Activated naive CD8-positive, alpha-beta T cell treated with anti-CD3 and anti-CD28 coated beads for 36 hours (primary cell): ENCODE results near the gene LFNG. TPM values are rescaled to one million over a fixed set of nuclear protein-coding genes. Genes with fewer than 3 reads are reported as not detected.

Experiments used
- DNase-seq: peaks from one replicate; pipeline ENCODE4 v3.0.0; 2021
- H3K27ac Mint-ChIP-seq: one replicate; pipeline ENCODE4 v1.8.0; 2022; ENCODE audit warnings: mild to moderate bottlenecking, moderate library complexity, mixed read lengths
- H3K27me3 Mint-ChIP-seq: one replicate; pipeline ENCODE4 v1.8.0; 2022; ENCODE audit warnings: mild to moderate bottlenecking, mixed read lengths
- H3K36me3 Mint-ChIP-seq: one replicate; pipeline ENCODE4 v1.8.0; 2021; ENCODE audit warnings: mild to moderate bottlenecking, mixed read lengths
- H3K4me1 Mint-ChIP-seq: one replicate; pipeline ENCODE4 v1.8.0; 2021; ENCODE audit warnings: mixed read lengths
- H3K4me3 Mint-ChIP-seq: one replicate; pipeline ENCODE4 v1.8.0; 2022; ENCODE audit warnings: mild to moderate bottlenecking, moderate library complexity, mixed read lengths
- H3K9me3 Mint-ChIP-seq: one replicate; pipeline ENCODE4 v1.8.0; 2022; ENCODE audit warnings: mixed read lengths
- total RNA-seq, 2 experiments: library from RNA; stranded (reverse); gene quantifications; one replicate each; pipeline ENCODE4 v1.2.3, GENCODE V29; 2021

LFNG gene
- total RNA-seq, 2 experiments from 2014 or later: 21.0 to 25.8 TPM

- H3K27me3 Mint-ChIP-seq: no peaks in the 10 kb centered on the region
- no peaks in the 10 kb centered on the region for H3K36me3 Mint-ChIP-seq
- H3K9me3 Mint-ChIP-seq: no peaks in the 10 kb centered on the region
- no peak for DNase-seq
- no peak overlapping the region for H3K4me3 Mint-ChIP-seq
- peaks cover 6% of the 10 kb centered on the region for H3K4me1 Mint-ChIP-seq
- H3K27ac Mint-ChIP-seq: no peak overlapping the region
Measured at GRCh38 chr7:2568521-2569223, 49.1 kb downstream of the LFNG start.

- Mint-ChIP-seq H3K4me3 (no peak overlapping the region), H3K36me3 (no peaks in the 10 kb centered on the region), H3K4me1 (peaks cover 6% of the 10 kb centered on the region), H3K9me3 (no peaks in the 10 kb centered on the region), H3K27me3 (no peaks in the 10 kb centered on the region), H3K27ac (no peak overlapping the region)
- DNase-seq: no peak
Measured at GRCh38 chr7:2569421-2569820, 49.8 kb downstream of the LFNG start.

DNA sequence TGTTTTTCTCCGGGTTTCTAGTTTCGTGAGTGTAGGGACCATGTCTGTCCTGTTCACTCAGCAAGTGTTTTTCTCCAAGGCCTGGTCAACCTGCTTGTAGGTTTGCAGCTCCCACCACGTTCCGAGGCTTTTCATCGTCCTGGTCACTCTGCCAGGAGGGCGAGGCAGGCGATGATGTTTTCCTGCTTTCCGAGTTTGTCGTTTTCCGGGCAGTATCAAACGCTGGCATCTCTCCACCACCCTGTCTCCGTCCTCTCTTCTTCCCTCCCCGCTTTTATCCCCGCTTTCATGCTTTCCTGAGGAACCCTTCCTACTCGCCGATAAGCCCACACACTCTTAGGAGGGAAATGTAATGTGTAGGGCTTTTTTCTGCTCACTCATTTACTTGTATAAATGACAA lies 50.4 kb downstream of the LFNG start:
- H3K9me3 Mint-ChIP-seq: no peaks in the 10 kb centered on the region
- H3K4me1 Mint-ChIP-seq: peaks cover 6% of the 10 kb centered on the region
- DNase-seq: no peak
- no peaks in the 10 kb centered on the region for H3K36me3 Mint-ChIP-seq
- no peak overlapping the region for H3K4me3 Mint-ChIP-seq
- no peaks in the 10 kb centered on the region for H3K27me3 Mint-ChIP-seq
- no peak overlapping the region for H3K27ac Mint-ChIP-seq

DNA sequence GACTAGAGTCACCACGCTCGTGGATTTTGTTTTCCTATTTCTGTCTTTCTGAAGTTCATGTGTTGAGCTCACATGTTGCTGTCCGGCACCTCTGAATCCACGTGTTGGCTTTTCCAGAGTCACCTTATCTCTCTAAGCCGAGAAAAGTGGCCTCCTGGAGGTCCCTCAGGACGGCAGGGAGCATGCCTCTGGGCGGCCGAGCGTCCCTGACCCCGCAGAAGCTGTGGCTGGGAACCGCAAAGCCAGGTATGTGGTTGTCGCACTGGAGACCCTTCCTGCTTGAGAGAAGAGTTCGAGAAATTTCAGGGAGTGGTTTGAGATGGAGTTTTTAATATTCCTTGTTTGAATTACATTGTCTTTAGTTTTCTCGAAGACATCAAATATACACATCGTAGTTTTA lies 51.8 kb downstream of the LFNG start:
- no peak for DNase-seq
- Mint-ChIP-seq H3K4me3 (no peak overlapping the region), H3K9me3 (no peaks in the 10 kb centered on the region), H3K27me3 (no peaks in the 10 kb centered on the region), H3K27ac (no peak overlapping the region), H3K4me1 (peaks cover 6% of the 10 kb centered on the region), H3K36me3 (no peaks in the 10 kb centered on the region)

DNA sequence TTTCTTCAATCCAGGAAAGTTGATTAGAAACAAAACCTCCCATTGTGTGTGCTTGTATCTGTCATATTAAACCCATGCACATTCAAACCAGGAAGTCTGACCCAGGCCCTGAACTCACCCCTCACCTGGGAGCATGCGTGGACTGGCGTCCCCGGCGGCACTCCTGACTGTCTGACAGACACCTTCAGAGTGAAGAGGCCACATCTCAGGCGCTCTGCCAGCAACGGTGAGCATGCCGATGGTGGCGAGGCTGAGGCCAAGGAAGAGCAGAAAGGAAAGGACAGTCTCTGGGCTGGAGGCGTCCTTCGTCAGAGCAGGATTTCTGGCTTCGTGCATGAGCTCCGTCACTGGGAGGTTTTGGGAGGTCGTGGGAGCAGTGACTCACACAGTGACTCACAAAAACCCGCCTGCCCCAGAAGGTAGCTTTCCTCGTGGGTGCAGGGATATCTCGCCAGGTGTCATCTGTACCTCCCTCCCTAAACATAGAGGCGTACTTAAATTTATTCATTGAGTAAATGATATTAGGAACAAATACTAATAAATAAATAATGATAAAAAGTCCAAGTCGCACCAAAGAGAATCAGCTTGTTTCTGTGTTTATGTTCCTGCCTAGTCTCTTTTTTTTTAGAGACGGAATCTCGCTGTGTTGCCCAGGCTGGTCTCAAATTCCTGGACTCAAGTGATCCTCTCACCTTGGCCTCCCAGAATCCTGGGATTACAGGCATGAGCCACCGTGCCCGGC lies 52.7 kb downstream of the LFNG start:
- peaks cover 6% of the 10 kb centered on the region for H3K4me1 Mint-ChIP-seq
- H3K27me3 Mint-ChIP-seq: no peaks in the 10 kb centered on the region
- H3K27ac Mint-ChIP-seq: no peak overlapping the region
- no peak overlapping the region for H3K4me3 Mint-ChIP-seq
- peak; percentile 26 for DNase-seq
- H3K9me3 Mint-ChIP-seq: no peaks in the 10 kb centered on the region
- H3K36me3 Mint-ChIP-seq: no peaks in the 10 kb centered on the region

GRCh38 chr7:2573761-2574160 lies 54.2 kb downstream of the LFNG start:
- H3K4me1 Mint-ChIP-seq: peaks cover 5% of the 10 kb centered on the region
- no peaks in the 10 kb centered on the region for H3K9me3 Mint-ChIP-seq
- no peaks in the 10 kb centered on the region for H3K36me3 Mint-ChIP-seq
- no peak for DNase-seq
- H3K27me3 Mint-ChIP-seq: no peaks in the 10 kb centered on the region
- H3K27ac Mint-ChIP-seq: no peak overlapping the region
- no peak overlapping the region for H3K4me3 Mint-ChIP-seq

GRCh38 chr7:2575046-2575732 lies 55.6 kb downstream of the LFNG start:
- Mint-ChIP-seq H3K4me1 (peaks cover 5% of the 10 kb centered on the region), H3K9me3 (no peaks in the 10 kb centered on the region), H3K27me3 (no peaks in the 10 kb centered on the region), H3K4me3 (no peak overlapping the region), H3K36me3 (no peaks in the 10 kb centered on the region), H3K27ac (no peak overlapping the region)
- DNase-seq: no peak

GRCh38 chr7:2575733-2576340 lies 56.3 kb downstream of the LFNG start:
- Mint-ChIP-seq H3K36me3 (no peaks in the 10 kb centered on the region), H3K27me3 (no peaks in the 10 kb centered on the region), H3K9me3 (no peaks in the 10 kb centered on the region), H3K27ac (no peak overlapping the region), H3K4me3 (no peak overlapping the region), H3K4me1 (peaks cover 5% of the 10 kb centered on the region)
- DNase-seq: no peak

DNA sequence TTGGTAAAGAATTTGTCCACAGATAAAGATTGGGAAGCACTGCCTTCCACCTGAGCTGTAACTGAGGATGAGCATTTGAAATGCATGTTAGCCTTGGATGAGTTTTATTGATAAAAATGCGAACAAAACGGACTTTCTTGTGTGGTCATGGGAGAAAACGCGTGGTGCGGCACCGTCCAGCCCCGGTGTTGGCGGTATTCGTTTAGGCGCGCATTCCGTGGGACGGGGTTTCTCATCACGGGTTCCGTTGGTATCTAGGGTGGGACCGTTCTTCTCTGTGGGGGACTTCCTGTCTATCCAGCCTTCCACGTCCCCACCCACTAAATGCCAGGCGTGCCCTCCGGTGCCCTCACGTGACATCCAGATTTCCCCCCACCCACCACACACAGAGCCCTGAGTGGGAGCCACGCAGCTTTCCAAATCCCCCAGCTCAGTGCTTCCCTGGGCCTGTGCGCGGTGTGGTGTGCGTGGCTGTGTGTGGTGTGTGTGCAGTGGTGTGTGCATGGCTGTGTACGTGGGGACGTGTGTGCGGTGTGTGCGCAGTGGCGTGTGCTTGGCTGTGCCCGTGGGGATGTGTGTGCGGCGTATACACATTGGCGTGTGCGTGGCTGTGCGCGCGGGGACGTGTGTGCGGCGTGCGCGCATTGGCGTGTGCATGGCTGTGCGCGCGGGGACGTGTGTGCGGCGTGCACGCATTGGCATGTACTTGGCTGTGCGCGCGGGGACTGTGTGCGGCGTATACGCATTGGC lies 57.3 kb downstream of the LFNG start:
- Mint-ChIP-seq H3K4me3 (no peak overlapping the region), H3K27ac (no peak overlapping the region), H3K9me3 (no peaks in the 10 kb centered on the region), H3K4me1 (peaks cover 5% of the 10 kb centered on the region), H3K27me3 (no peaks in the 10 kb centered on the region), H3K36me3 (no peaks in the 10 kb centered on the region)
- no peak for DNase-seq

Other genes starting within 250 kb of the LFNG start
- gene SNX8, start 205.3 kb upstream of the LFNG start, total RNA-seq: 10 to 100 TPM; 45.6 to 48.7 TPM
- gene EIF3B, start 164.9 kb upstream of the LFNG start, total RNA-seq: 100 to 1,000 TPM; 315 to 319 TPM
- 1 to 10 TPM; 3.1 to 3.2 TPM for gene CHST12, start 116.2 kb upstream of the LFNG start, total RNA-seq
- gene GRIFIN, start 43.4 kb upstream of the LFNG start, total RNA-seq: not detected
- 10 to 100 TPM; 36.4 to 37.8 TPM for gene BRAT1, start 35.8 kb downstream of the LFNG start, total RNA-seq
- gene IQCE, start 39.2 kb downstream of the LFNG start, total RNA-seq: 1 to 10 TPM; 5.4 to 6.1 TPM
- 10 to 100 TPM; 26.8 to 27.2 TPM for gene TTYH3, start 112.2 kb downstream of the LFNG start, total RNA-seq
- under 1 TPM in 1 of 2 experiments, not detected in 1; 0.04 TPM for gene AMZ1, start 168.4 kb downstream of the LFNG start, total RNA-seq